ENCODE data around the gene KCNH5.
"Not testable (repeated sequence)": the region's sequence is repeated elsewhere in the genome, so short reads cannot be mapped to it uniquely, and the experiment has no call there.

KCNH5 gene

DNA sequence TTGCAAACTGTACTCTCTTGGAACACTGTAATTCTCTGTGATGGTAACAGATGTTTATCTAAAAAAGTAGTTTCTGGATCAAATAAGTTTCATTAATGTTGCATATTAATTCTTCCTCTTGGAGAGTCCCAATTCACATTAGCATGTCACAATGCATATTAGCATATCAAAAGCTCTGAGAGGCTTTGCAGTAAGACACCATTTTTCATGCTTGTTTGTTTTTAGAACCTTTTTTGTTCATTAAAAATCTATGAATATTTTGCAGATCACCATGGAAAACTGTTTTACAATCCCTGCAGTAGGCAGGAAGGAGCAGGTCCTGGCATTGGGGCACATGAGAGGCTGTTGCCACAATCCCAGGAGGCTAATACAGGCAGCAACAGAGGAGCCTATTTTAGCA lies 180.7 kb downstream of the KCNH5 start:
- no peak for DNase-seq

- DNase-seq = not testable (repeated sequence)
Measured at GRCh38 chr14:62858011-62858410, 187.2 kb downstream of the KCNH5 start.

DNA sequence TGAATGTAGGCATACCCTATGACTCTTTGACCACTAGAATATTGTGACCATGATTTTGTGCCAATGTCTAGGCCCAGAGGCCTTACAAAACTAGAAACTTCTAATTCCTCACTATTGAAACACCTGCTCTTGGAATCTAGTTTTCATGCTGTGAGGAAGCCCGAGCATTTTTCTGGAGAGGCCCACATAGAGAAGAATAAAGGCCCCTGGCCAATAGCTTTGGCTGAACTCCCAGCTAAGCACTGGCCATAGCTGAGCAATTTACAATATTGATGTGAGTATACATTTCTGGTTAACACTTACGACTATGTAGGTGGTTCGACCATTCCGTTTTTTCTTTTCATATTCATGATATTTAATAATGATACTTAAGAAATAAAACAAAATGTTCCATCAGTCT lies 190.3 kb downstream of the KCNH5 start:
- DNase-seq = no peak

GRCh38 chr14:62847168-62847567 lies 198.1 kb downstream of the KCNH5 start:
- no peak for DNase-seq

- no peak for DNase-seq
Measured at GRCh38 chr14:62844546-62844945, 200.7 kb downstream of the KCNH5 start.

- DNase-seq = no peak
Measured at GRCh38 chr14:62824086-62824485, 221.2 kb downstream of the KCNH5 start.

GRCh38 chr14:62819931-62820330 lies 225.3 kb downstream of the KCNH5 start:
- no peak for DNase-seq

DNA sequence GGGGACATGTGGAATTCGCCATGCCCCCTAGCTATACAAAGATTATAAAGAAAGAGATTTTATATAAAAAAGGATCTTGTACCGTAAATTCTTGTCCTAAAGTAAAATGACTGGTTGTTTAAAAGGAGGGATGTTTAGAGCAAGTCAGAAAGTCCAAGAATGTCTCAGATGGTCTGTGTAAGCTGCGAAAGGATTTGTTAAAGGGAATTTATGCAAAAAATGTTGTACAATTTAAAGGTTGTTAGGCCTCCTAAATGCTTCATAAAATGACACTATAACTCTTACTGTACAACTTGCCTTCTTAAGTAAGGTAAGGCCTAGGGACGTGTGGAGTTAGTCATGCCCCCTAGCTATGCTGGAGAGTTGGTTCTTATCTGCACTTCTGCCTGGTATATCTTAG lies 237.6 kb downstream of the KCNH5 start:
- DNase-seq = no peak

GRCh38 chr14:62800577-62800976 lies 244.7 kb downstream of the KCNH5 start:
- DNase-seq = no peak

DNA sequence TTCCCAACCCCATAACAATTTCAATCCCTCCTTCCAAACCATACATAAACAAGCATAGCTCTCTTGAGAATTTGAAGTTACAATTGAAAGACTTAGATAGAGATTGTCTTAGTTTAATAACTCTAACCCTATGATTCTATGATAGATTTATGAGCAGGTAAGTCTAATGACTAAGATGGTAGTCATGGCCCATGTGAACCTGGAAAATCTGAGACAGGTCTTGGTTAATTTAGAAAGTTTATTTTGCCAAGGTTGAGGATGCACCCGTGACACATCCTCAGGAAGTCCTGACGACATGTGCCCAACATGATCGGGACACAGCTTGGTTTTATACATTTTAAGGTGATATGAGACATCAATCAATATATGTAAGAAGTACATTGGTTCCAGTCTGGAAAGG lies 248.8 kb downstream of the KCNH5 start:
- no peak for DNase-seq

DNA sequence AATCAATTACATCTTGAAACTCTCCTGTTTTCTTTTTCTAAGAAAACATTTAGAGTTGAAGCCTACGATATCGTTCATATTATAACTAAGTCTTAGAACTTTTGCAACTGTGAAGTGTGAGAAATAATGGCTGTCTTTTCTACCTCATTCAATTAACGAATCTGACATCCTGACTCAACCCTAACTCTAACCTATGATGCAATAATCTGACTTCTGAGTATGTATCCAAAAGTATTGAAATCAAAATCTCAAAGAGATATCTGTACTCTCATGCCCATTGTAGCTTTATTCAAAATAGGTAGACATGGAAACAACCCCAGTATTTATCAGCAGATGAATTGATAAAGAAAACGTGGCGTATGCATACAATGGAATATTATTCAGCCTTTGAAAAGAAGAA lies 252.7 kb downstream of the KCNH5 start:
- no peak for DNase-seq

DNA sequence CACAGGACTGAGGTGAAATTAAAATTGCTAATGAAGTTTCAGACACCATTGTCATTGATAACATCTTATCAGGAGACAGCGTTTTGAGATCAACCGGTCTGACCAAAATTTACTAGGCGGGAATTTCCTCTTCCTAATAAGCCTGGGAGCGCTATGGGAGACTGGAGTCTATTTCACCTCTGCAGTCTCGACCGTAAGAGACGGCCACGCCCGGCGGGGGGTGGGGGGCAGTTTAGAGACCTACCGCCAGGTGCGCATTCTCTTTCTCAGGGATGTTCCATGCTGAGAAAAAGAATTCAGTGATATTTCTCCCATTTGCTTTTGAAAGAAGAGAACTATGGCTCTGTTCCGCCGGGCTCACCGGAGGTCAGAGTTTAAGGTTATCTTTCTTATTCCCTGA lies 263.9 kb downstream of the KCNH5 start:
- DNase-seq = not testable (repeated sequence)

- DNase-seq = no peak
Measured at GRCh38 chr14:62778852-62779251, 266.4 kb downstream of the KCNH5 start.

DNA sequence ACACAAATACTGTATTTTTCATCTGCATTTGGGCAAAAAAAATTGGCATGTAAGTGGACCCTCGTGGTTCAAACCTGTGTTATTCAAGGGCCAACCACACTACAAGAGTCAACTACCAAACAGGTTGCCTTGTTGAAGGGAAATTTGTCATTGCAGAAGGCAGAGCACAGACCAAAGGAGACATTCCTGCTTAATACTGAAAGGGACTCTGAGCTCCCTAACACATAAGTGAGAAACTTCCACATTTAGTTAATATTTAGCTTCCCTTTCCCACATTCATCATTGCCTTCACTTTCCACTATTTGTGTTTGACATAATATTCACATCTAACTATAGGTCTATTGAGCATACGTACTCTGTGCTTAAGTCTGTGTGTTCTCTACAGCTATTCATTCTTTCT lies 266.9 kb downstream of the KCNH5 start:
- no peak for DNase-seq

GRCh38 chr14:62777510-62777909 lies 267.7 kb downstream of the KCNH5 start:
- DNase-seq = no peak

GRCh38 chr14:62776300-62776699 lies 269.0 kb downstream of the KCNH5 start:
- no peak for DNase-seq

DNA sequence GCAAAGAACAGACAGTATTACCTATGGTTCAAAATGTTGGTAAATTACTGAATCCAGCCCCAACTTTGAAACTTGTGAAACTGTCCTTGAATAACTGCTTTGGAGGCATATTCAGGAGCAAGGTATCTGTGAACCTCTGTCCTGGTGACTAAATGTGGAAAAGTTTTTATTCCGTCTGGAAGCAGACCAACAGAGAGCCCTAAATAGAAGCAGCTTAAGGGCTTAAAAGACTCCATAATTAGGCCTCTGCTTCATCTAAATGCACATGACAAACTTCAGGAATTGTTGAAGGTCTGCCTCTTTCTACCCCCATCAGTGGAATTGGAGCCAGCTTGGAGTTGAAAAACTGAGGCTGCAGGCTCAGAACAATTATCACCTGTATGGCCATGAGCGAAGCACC lies 276.5 kb downstream of the KCNH5 start:
- no peak for DNase-seq

DNA sequence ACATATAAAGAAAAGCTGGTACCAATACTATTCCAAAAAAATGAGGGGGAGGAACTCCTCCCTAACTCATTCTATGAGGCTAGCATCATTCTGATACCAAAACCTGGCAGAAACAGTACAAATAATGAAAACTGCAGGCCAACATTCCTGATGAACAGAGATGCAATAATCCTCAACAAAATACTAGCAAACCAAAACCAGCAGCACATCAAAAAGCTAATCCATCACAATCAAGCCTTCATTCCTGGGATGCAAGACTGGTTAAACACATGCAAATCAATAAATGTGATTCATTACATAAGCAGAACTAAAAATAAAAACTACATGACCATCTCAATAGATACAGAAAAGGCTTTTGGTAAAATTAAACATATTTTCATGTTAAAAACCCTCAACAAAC lies 281.3 kb downstream of the KCNH5 start:
- no peak for DNase-seq

DNA sequence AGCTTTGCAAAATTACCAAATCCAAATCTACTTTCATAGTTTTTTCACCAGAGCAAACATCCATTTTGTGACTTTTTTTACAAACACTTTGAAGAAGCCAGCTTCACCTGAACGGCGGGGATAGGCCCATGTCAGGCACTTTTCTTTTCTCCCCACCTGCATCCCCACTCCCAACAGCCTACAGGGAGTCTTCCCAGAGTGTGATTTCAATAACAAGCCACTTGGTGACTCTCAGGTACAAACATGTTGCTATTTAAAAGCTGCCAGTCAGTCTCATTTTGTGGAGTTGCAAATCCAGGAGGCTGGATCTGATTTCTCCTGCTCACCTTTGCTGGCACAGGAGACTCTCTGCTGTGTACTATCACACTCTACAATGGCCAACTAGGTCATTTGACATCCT lies 285.5 kb downstream of the KCNH5 start:
- no peak for DNase-seq

DNA sequence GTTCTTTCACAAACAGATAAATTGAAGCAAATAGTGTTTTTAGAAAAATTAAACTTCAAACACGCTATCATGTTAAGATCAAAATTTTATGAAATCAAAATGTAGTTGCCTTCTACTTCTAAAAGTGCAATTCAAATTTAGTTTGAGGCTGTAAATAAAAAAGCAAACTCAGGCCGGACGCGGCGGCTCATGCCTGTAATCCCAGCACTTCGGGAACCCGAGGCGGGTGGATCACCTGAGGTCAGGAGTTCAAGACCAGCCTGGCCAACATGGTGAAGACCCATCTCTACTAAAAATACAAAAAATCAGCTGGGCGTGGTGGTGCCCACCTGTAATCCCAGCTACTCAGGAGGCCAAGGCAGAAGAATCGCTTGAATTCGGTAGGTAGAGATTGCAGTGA lies 298.4 kb downstream of the KCNH5 start:
- not testable (repeated sequence) for DNase-seq

GRCh38 chr14:62745496-62745895 lies 299.8 kb downstream of the KCNH5 start:
- DNase-seq = no peak

DNA sequence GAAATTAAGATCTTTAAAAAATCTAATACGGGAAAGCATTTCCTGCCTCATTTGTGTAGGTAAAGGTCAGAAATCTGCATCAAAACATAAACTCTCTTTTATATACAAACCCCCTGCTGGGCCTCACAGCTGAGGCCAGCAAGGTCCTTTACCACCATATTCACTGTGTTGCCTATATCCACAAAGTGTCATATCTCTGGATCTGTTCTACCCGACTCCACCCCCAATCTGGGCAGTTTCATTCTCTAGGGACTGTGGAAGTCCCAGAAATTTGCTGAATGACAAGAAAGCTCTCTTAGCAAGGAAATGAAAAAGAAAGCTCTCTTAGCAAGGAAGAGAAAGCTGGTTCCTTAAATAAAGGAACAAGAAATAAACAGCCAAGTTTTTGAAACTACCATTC lies 301.7 kb downstream of the KCNH5 start:
- DNase-seq = no peak

DNA sequence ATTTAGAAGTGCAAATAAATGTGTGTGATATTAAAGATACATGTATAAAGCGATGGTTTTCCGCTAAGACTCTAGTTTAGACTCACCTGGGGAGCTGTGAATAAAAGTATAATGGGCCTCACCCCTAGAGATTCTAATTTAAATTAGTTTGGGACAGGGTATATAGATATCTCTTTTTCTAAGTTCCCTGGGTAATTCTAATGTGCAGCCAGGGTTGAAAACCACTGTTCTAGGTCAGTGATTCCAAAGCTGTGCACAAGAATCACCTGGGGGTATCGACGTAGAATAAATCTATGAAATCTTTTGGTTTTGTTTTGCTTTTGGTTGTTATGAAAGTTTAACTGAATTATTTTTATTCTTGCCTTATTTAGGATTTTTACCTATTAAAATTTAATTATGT lies 302.1 kb downstream of the KCNH5 start:
- DNase-seq = no peak

- no peak for DNase-seq
Measured at GRCh38 chr14:62739647-62740046, 305.6 kb downstream of the KCNH5 start.

GRCh38 chr14:62736048-62737043 lies 308.9 kb downstream of the KCNH5 start:
- DNase-seq = no peak

Data from suppressor macrophage treated with lipopolysaccharide for 1 hour (primary cell).